ACHN (cell line): Measurements from ENCODE around the gene TOR4A.
"Not testable (repeated sequence)": the region's sequence is repeated elsewhere in the genome, so short reads cannot be mapped to it uniquely, and the experiment has no call there.

Source experiments
- DNase-seq: peaks from one replicate; pipeline ENCODE4 v3.0.0-alpha.2; 2015
- in situ Hi-C: cut with HindIII; loops from 2 replicates; pipeline ENCODE4 v1.10.0; 2017; ENCODE audit warnings: low sequenced_read_pairs, low pct_ligation_motif_present, low pct_unique_long_range_greater_than_20kb

The TOR4A gene

DNA sequence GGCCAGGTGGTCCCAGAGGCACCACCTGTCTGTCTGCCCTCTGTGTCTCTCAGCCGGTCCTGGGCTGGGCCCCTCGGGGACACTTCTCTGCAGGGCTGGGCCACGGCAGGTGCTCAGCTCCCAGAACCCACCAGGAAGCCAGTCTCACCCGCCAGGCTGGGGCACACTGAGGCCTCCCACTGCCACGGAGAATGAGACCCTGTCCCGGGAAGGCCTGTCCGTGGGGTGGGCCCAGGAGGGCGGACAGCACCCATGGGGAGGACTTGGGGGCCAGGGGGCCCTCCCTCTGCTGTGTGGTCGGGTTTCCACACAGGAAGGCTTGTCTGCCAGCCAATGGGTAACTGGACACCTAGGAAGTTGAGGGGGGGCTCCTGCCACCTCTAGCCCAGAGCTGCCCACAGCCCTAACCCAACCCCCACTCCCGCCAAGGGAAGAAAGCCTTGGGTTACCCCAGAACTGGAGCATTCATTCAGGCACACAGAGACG, 40.5 kb upstream of the TOR4A start:
- in situ Hi-C loops = no loop called here

GRCh38 chr9:137237759-137238726, 39.5 kb upstream of the TOR4A start:
- in situ Hi-C loops = no loop called here
- no peak for DNase-seq

More for the DNA sequence above, 40.5 kb upstream of the TOR4A start:
- DNase-seq = no peak

DNA sequence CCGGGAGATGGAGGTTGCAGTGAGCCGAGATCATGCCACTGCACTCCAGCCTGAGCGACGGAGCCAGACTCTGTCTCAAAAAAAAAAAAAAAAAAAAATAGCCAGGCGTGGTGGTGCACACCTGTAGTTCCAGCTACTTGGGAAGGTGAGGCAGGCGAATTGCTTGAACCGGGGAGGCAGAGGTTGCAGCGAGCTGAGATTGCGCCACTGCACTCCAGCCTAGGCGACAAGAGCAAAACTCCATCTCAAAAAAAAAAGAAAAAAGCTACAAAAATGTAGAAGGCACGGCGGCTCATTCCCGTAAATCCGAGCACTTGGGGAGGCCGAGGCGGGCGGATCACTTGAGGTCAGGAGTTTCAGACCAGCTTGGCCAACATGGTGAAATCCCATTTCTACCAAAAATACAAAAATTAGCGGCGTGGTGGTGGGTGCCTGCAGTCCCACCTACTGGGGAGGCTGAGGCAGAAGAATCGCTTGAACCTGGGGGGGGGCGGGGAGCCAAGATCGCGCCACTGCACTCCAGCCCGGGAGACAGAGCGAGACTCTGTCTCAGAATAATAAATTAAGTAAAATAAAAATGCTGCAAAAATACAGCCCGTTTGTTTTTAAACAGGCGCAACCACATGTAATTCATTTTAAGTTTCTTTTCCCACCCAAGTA, 37.9 kb upstream of the TOR4A start:
- DNase-seq, in situ Hi-C loops: not testable (repeated sequence)

GRCh38 chr9:137240318-137240840, 37.1 kb upstream of the TOR4A start:
- DNase-seq = peak; percentile 64
- in situ Hi-C loops = no loop called here

- in situ Hi-C loops = no loop called here
- peak; percentile 98 for DNase-seq
Measured at GRCh38 chr9:137240841-137241489, 36.6 kb upstream of the TOR4A start, which contains the start of gene TUBB4B. Gene TUBB4B, plus strand, starts transcription at chr9:137241287. Its CDS starts 74 bp downstream, at chr9:137241361.

DNA sequence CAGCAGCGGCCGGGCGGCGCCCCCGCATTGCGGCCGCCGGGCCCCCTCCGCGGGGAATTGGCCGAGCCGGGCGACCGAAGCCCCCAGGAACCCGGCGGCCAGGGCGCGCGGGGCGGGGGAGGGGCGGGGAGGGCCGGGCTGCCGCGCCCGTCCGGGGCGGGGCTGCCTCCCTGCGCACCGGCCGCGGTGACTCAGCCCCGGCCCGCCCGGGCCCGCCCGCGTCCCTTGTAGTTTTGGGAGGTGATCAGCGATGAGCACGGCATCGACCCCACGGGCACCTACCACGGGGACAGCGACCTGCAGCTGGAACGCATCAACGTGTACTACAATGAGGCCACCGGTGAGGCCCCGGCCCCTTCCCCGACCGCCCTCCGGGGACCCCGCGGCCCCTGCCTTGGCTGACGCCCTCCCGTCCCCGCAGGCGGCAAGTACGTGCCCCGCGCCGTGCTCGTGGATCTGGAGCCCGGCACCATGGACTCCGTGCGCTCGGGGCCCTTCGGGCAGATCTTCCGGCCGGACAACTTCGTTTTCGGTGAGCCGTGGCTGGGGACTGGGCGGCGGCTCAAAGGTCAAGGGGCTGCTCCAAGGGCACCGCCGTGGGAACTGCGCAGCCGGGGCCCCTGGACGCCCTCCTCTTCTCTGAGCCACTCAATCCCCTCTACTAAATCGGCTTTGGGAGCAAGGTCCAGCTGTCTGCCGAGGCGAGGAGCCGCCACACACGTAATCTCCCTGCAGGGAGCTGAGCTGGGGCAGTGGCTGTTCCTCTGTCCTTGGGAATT, 35.8 kb upstream of the TOR4A start:
- peak; percentile 50 for DNase-seq
- in situ Hi-C loops = no loop called here

DNA sequence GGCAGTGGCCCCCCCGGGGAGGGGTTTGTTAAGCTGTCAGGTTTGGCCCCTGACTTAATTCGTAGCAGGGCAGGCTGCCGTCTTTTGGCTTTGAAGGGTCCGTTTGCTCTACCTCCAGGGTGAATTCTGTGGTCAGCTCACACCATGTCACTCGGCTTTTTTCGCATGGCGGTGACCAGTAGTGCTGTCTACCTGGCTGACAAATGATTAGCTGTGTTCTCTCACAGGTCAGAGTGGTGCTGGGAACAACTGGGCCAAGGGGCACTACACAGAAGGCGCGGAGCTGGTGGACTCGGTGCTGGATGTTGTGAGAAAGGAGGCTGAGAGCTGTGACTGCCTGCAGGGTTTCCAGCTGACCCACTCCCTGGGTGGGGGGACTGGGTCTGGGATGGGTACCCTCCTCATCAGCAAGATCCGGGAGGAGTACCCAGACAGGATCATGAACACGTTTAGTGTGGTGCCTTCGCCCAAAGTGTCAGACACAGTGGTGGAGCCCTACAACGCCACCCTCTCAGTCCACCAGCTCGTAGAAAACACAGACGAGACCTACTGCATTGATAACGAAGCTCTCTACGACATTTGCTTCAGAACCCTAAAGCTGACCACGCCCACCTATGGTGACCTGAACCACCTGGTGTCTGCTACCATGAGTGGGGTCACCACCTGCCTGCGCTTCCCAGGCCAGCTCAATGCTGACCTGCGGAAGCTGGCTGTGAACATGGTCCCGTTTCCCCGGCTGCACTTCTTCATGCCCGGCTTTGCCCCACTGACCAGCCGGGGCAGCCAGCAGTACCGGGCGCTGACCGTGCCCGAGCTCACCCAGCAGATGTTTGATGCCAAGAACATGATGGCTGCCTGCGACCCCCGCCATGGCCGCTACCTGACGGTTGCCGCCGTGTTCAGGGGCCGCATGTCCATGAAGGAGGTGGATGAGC, 35.0 kb upstream of the TOR4A start:
- DNase-seq = no peak
- in situ Hi-C loops = no loop called here

- DNase-seq, in situ Hi-C loops: not testable (repeated sequence)
Measured at GRCh38 chr9:137243266-137243625, 34.3 kb upstream of the TOR4A start.

DNA sequence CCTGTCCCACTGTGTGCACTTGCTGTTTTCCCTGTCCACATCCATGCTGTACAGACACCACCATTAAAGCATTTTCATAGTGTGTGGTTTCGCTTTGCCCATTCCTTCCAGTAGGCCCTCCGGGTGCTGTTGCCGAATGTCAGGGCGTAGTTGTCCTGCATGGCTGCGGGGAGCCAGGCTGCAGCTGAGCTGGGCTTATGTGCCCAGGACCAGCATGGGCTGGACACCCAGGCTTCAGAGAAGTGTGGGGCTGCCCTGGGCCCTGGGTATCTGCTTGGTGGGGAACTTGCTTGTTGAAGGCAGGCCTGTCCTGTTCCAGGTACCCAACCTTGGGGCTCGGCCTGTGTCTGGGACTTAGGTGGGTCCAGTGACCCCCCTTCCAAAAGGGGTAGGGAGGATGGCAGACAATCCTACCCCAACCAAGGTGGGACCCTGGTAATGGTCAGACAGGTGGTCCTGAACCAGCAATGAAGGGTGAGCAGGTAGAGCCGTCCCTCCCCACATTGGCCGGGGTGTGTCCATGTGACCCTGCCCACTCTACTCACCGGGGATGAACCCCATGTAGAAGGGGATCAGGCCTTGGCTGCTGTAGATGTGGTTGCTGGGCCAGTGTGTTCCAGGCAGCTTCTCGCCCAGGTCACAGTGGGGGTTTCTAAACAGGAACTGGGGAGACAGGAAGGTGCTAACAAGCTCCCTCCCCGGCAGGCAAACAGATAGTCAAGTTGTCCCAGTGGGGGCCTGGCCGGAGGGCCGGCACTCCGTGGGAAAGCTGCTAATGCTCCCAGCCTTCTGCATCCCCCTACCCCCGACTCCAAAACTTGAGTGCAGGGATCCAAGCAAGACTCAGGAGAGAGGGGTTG, 33.7 kb upstream of the TOR4A start:
- in situ Hi-C loops = no loop called here

DNA sequence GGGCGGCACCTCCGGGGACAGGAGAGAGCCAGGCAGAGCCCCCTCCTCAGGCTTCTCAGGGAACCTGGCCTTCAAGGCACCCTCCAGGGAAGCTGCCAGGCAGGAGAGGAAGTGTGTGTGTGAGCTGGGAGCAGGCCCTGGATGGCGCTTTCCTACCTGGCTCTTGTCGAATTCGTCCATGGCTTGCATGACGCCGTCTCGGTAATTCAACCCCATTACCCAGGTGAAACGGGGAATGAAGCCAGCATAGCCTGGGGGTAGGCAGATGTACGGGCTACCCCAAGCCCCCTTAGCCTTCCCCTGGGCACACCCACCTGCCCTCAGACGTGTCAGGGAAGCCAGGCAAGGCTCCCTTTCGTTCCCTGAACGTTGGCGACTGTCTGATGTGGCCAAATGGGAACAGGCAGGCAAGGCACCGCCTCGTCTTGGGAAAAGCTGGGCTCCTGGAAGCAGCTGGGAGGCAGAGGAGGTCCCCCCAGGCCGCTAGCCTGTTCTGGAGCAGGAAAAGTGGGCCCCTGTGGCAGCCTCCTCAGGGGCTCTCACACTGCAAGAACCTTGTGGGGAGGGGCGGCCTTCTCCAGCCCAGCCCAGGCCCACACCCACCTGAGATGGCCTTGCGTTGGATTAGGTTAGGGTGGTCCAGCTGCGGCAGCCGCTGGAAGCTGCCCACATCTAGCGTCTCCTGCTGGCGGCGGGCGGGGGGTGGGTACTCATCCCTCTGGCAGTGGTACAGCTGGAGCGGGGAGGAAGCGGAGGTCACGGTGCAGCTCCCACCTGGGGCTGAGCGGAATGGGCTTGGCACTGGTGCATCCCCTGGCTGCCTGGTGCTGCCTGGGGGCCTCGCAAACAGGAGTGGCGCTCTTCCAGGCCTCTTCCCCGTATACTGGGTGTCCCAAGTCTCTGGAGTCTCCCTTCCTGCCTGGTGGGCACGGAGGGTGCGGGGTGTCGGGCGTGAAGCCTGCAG, 32.8 kb upstream of the TOR4A start:
- no peak for DNase-seq
- in situ Hi-C loops = no loop called here

More for the DNA sequence above, 33.7 kb upstream of the TOR4A start:
- no peak for DNase-seq

DNA sequence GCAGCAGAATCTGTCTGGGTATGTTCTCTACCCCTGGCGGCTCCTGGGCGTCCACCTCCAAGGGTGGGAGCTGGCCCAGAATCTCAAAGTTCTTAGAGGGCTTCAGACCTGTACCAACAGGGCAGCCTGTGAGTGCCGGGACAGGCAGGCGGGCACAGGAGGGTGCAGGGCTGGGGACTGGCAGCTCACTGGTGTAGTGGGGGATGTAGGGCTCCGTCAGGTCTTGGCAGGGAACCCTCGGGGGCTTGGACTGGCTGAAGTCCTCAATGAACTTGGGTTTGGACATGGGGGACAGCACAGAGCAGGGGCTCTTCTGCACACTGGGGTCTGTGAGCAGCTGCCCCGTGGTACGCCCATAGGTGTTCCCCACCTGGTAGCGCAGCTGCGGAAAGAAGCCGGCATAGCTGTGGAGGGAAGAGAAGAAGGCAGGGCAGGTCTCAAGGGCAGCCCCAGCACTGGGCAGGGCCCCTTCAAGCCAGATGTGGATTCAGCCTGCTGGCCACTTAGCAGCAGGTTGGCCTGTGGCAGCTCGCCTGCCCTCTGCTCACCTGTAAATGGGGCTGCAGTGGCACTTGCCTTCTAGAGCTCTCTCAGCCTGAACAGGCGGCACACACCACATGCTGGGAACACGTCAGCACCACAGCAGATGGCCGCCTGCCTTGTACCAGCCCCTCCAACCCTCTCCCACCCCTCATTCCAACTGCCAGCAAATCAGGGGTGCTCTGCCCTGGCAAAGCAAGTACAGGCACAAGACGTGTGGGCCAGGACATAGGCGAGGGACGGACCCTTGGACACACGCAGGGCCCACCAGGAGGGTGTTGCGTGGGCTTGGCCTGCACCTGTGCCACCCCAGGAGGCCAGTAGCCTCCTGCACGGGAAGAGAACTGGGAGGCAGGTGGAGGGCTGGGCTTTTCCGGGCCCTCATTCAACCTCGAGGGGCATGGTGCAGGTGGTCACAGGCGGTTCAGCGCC, 31.8 kb upstream of the TOR4A start:
- in situ Hi-C loops = no loop called here
- DNase-seq = no peak

GRCh38 chr9:137247135-137247915, 30.2 kb upstream of the TOR4A start:
- DNase-seq = no peak
- in situ Hi-C loops = no loop called here

DNA sequence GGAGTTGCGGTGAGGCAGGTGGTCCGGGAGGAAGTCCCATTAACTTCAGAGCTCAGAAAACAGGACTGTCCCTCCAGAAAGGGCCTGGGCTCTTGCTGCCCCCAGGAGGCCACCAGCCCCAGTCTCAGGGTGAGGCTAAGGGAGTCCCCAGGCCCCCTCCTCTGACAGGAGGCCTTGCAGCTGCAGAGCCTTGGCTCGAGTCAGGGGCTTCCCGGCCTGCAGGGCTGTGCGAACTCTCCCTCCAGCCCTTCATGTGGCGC, 29.7 kb upstream of the TOR4A start:
- in situ Hi-C loops = no loop called here
- no peak for DNase-seq
